ENCODE measurements around the gene DNAJC21.

DNA sequence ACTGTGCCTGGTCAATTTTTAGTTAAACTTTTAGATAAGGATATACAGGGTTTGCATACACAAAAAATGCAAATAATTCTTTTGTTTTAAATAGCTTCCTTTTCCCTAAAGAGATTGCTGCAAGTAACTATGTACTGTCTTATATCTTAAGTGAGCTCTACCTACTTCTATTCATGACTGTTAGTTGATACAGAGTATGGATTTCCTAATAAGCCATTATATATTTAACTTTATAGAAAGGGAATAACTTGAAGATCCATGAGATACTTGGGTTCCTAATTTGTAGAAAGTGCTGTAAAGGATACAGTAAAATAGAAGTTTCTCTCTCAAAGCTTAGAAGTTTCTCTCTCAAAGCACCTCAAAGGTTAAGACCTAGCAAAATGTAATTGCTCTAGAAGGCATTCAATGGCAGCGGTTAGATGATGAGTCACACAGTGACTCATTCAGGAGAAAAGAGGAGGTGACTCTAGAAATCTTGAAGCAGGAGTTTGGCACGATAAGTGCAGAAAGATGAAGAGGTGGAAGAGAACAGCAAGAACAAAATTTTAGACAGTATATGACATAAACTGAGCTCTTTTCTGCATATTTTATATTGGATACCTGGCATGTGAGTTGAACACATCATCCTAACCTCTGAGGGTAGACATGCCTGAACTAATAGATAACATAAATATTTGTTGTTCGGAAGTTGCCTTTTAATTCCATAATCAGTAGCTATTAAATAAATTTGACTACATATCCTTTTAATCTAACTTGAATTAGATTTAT, 5.5 kb upstream of the DNAJC21 start:
- no peak for TF ChIP-seq ZBED1 (IDR thresholded peaks at IDR 0.05; ENCODE audit: borderline replicate concordance)
- no peak for TF ChIP-seq CEBPB (IDR thresholded peaks at IDR 0.05; ENCODE audit: borderline replicate concordance in 1 of 2, low read depth in 2 of 2, low read length in 2 of 2)
- TF ChIP-seq ZNF24 (IDR thresholded peaks at IDR 0.05) = no peak
- TF ChIP-seq, protein P1, sequence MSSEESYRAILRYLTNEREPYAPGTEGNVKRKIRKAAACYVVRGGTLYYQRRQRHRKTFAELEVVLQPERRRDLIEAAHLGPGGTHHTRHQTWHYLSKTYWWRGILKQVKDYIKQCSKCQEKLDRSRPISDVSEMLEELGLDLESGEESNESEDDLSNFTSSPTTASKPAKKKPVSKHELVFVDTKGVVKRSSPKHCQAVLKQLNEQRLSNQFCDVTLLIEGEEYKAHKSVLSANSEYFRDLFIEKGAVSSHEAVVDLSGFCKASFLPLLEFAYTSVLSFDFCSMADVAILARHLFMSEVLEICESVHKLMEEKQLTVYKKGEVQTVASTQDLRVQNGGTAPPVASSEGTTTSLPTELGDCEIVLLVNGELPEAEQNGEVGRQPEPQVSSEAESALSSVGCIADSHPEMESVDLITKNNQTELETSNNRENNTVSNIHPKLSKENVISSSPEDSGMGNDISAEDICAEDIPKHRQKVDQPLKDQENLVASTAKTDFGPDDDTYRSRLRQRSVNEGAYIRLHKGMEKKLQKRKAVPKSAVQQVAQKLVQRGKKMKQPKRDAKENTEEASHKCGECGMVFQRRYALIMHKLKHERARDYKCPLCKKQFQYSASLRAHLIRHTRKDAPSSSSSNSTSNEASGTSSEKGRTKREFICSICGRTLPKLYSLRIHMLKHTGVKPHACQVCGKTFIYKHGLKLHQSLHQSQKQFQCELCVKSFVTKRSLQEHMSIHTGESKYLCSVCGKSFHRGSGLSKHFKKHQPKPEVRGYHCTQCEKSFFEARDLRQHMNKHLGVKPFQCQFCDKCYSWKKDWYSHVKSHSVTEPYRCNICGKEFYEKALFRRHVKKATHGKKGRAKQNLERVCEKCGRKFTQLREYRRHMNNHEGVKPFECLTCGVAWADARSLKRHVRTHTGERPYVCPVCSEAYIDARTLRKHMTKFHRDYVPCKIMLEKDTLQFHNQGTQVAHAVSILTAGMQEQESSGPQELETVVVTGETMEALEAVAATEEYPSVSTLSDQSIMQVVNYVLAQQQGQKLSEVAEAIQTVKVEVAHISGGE (CRISPR knock-in tag; IDR thresholded peaks at IDR 0.05) = no peak
- no peak for TF ChIP-seq DPF2 (IDR thresholded peaks at IDR 0.05)
- TF ChIP-seq POLR2A (IDR thresholded peaks at IDR 0.05; ENCODE audit: low read depth, low read length) = no peak
